Lower leg skin (tissue), 4 donors: ENCODE data around the gene SHANK3. TPM values are rescaled to one million over a fixed set of nuclear protein-coding genes. Genes with fewer than 3 reads are reported as not detected.

Experiments used
- DNase-seq, 2 donors: peaks; one replicate each; pipeline ENCODE4 v3.0.0-alpha.2; 2019; ENCODE audit warnings: low spot score in 2 of 2
- H3K4me3 ChIP-seq: fragments of 200-600 bp; sonication (generic); 2 replicates; pipeline ENCODE4 v1.5.1; 2017; ENCODE audit warnings: mild to moderate bottlenecking, low read depth; ENCODE audit not compliant: poor library complexity, severe bottlenecking
- CTCF ChIP-seq, 3 donors: fragments of 450-650 bp; IDR thresholded peaks; one replicate each; pipeline ENCODE4 v1.5.1; 2016; ENCODE audit warnings: antibody characterized with exemption in 3 of 3, mild to moderate bottlenecking in 3 of 3, moderate library complexity in 2 of 3
- POLR2A ChIP-seq, 2 donors: fragments of 450-650 bp; IDR thresholded peaks; one replicate each; pipeline ENCODE4 v1.6.1; 2016 to 2017; ENCODE audit warnings: antibody characterized with exemption in 2 of 2, mild to moderate bottlenecking in 1 of 2, moderate library complexity in 1 of 2
- WGBS, 2 donors: methylation state at CpG; one replicate each; pipeline ENCODE4 v1.1.5; 2018; 5-methylcytosine and 5-hydroxymethylcytosine counted together
- intact Hi-C: fragments of 100-400 bp; cut with DNase I; formaldehyde crosslinking; loops from one replicate; pipeline ENCODE4 v1.15.0; 2023; ENCODE audit warnings: low total_unique reads
- total RNA-seq, 4 donors: library from RNA; depleted of rRNA; stranded (reverse); fragments of >200 nt; gene quantifications; one replicate each; pipeline ENCODE4 v1.1.0, GENCODE V29; 2016

The SHANK3 gene
- total RNA-seq = 1 to 10 TPM; 4.0 to 8.9 (median 6.8) TPM

DNA sequence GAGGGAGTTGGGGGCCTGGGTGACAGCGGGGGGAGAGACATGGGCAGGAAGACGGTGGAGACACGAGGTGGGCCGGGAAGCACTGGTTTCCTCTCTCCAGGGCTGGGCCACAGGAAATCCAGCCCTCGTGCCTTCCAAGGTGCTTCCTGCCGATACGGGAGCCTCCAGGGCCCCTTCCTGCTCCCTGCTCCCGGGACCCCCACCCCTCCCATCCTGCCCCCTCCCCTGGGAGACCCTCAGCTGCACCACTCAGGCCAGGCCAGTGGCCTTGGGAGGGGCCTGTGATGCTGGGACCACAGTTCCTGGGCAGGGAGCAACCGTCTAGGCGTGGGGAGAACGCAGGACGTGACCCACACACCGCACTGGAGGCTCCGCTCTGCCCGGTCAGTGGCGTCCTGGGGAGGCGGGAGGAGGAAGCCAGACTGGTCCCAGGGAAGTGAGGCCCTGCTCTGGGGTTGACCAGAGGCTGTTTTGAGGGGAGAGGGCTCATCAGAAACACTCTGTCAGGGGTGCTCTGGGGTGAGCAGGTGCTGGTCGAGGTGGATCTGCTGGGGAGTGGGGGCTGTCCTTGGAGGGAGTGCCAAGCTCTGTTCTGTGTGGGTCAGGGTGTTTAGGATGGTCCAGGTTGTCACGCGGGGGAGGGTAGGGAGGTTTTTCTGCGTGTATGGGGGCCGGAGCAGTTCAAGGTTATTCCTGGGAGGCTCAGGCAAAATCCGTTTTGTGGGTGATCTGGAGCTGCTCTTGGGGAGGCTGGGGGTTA lies at the start of gene SHANK3:
Gene SHANK3 (plus strand): TSS at position 353 of the 760 bp plus-strand sequence.
- intact Hi-C loops = no loop called here
- TF ChIP-seq CTCF (IDR thresholded peaks at IDR 0.05) (no peak), POLR2A (IDR thresholded peaks at IDR 0.05) (no peak)
- H3K4me3 ChIP-seq = no peak within 1 kb of the TSS
- WGBS, 2 donors = 50 to 64% methylated on average over 19 to 23 of the region's 23 CpGs
- DNase-seq = no peak

- no peak for DNase-seq
- WGBS, 2 donors = 65 to 73% methylated on average over 12 to 16 of the region's 16 CpGs
- no peak for TF ChIP-seq POLR2A (IDR thresholded peaks at IDR 0.05)
- no peak for TF ChIP-seq CTCF (IDR thresholded peaks at IDR 0.05)
- H3K4me3 ChIP-seq = no peak overlapping the region
- intact Hi-C loops = no loop called here
Measured at GRCh38 chr22:50624347-50625130, 48.1 kb upstream of the SHANK3 start.

- no peak overlapping the region for H3K4me3 ChIP-seq
- peak in 1 of 2 donors; percentile 82 for DNase-seq
- TF ChIP-seq POLR2A (IDR thresholded peaks at IDR 0.05) = no peak
- TF ChIP-seq CTCF (IDR thresholded peaks at IDR 0.05) = no peak
- WGBS, 2 donors = 63 to 77% methylated on average over 9 to 14 of the region's 14 CpGs
- intact Hi-C loops = no loop called here
Measured at GRCh38 chr22:50625131-50625567, 47.5 kb upstream of the SHANK3 start.

GRCh38 chr22:50625568-50626313 lies 46.9 kb upstream of the SHANK3 start:
- WGBS, 2 donors = 89 to 92% methylated on average over 27 of the region's 27 CpGs
- DNase-seq = peak in 1 of 2 donors; percentile 80
- no peak overlapping the region for H3K4me3 ChIP-seq
- TF ChIP-seq CTCF (IDR thresholded peaks at IDR 0.05) (no peak), POLR2A (IDR thresholded peaks at IDR 0.05) (no peak)
- intact Hi-C loops = no loop called here

GRCh38 chr22:50626314-50626849 lies 46.2 kb upstream of the SHANK3 start:
- 83 to 89% methylated on average over 8 to 10 of the region's 12 CpGs for WGBS, 2 donors
- intact Hi-C loops = no loop called here
- no peak for DNase-seq
- no peak for TF ChIP-seq POLR2A (IDR thresholded peaks at IDR 0.05)
- TF ChIP-seq CTCF (IDR thresholded peaks at IDR 0.05) = no peak
- H3K4me3 ChIP-seq = no peak overlapping the region
